ENCODE measurements around the gene GALK1.

GALK1 gene

GRCh38 chr17:75720656-75721462 lies 44.1 kb downstream of the GALK1 start, which contains the start of gene ITGB4:
ITGB4 (plus strand) TSS chr17:75721459; CDS start chr17:75724704, 3,245 bp downstream.
- Histone ChIP-seq H3K36me3 (replicated peaks) (no peaks in the 10 kb centered on the region), H3K27ac (no peak within 1 kb of the TSS), H3K27me3 (replicated peaks) (peaks cover 23% of the 10 kb centered on the region), H3K4me3 (ENCODE audit: low read depth, low read length) (peak within 1 kb of the TSS; percentile 20)
- DNase-seq = no peak
- no peak for TF ChIP-seq CTCF (IDR thresholded peaks at IDR 0.05; ENCODE audit: low read depth, low read length, missing control alignments)
- in situ Hi-C loops (cut with HindIII; ENCODE audit: low pct_ligation_motif_present, low sequenced_read_pairs) = no loop called here

- H3K4me3 ChIP-seq (ENCODE audit: low read depth, low read length) = no peak overlapping the region
- H3K27ac ChIP-seq = no peak overlapping the region
- no peak for TF ChIP-seq CTCF (IDR thresholded peaks at IDR 0.05; ENCODE audit: low read depth, low read length, missing control alignments)
- no peak for DNase-seq
- peaks cover 23% of the 10 kb centered on the region for H3K27me3 ChIP-seq (replicated peaks)
- no peaks in the 10 kb centered on the region for H3K36me3 ChIP-seq (replicated peaks)
- in situ Hi-C loops (cut with HindIII; ENCODE audit: low pct_ligation_motif_present, low sequenced_read_pairs) = no loop called here
Observed at GRCh38 chr17:75719732-75720131, 45.3 kb downstream of the GALK1 start.

- peaks cover 6% of the 10 kb centered on the region for H3K36me3 ChIP-seq (replicated peaks)
- H3K27ac ChIP-seq = no peak overlapping the region
- no peak for TF ChIP-seq CTCF (IDR thresholded peaks at IDR 0.05; ENCODE audit: low read depth, low read length, missing control alignments)
- DNase-seq = no peak
- no peak overlapping the region for H3K4me3 ChIP-seq (ENCODE audit: low read depth, low read length)
- in situ Hi-C loops (cut with HindIII; ENCODE audit: low pct_ligation_motif_present, low sequenced_read_pairs) = no loop called here
- no peaks in the 10 kb centered on the region for H3K27me3 ChIP-seq (replicated peaks)
Observed at GRCh38 chr17:75712446-75712845, 52.5 kb downstream of the GALK1 start.
